Common myeloid progenitor, CD34-positive (primary cell): ENCODE data around the gene TEX13B.
"Not testable (repeated sequence)": the region's sequence is repeated elsewhere in the genome, so short reads cannot be mapped to it uniquely, and the experiment has no call there.

Experiments used
- CTCF ChIA-PET: fragments of 350-600 bp; sonication (Branson Sonifier 250); formaldehyde crosslinking; loops from one replicate; lab custom pipeline; 2021; ENCODE audit warnings: antibody characterized with exemption; lab: Charles Lee
- POLR2A ChIA-PET: fragments of 350-600 bp; sonication (Branson Sonifier 250); formaldehyde crosslinking; loops from one replicate; lab custom pipeline; 2021; ENCODE audit warnings: antibody characterized with exemption; lab: Charles Lee
- DNase-seq, 3 donors: peaks; one replicate each; pipeline versions ENCODE4 v3.0.0 to v3.0.0-alpha.2; 2013
- H3K27ac ChIP-seq, 2 experiments: 1 replicate in 1 of 2; 2 replicates in 1 of 2; pipeline ENCODE4 v1.7.0; 2013; ENCODE audit warnings: inconsistent platforms in 2 of 2, low read length in 2 of 2, mild to moderate bottlenecking in 2 of 2, low read depth in 1 of 2, moderate library complexity in 1 of 2; ENCODE audit not compliant: severe bottlenecking in 2 of 2, insufficient read depth in 1 of 2, poor library complexity in 1 of 2
- H3K27me3 ChIP-seq, 5 experiments: replicated peaks in 2 of 5; 1 replicate in 3 of 5; 2 replicates in 2 of 5; pipeline versions ENCODE4 v1.6.1 to v1.7.0; 2013; ENCODE audit warnings: low read length in 4 of 5, mild to moderate bottlenecking in 2 of 5, moderate library complexity in 2 of 5, inconsistent platforms in 1 of 5; ENCODE audit not compliant: insufficient read depth in 5 of 5, control insufficient read depth in 4 of 5
- H3K36me3 ChIP-seq, 4 experiments: 1 replicate in 2 of 4; 2 replicates in 2 of 4; pipeline versions ENCODE4 v1.6.1 to v1.7.0; 2013; ENCODE audit warnings: low read length in 3 of 4, control low read depth in 1 of 4, mild to moderate bottlenecking in 1 of 4; ENCODE audit not compliant: control insufficient read depth in 4 of 4, insufficient read depth in 4 of 4
- H3K4me1 ChIP-seq, 4 experiments: 1 replicate in 3 of 4; 2 replicates in 1 of 4; pipeline versions ENCODE4 v1.6.1 to v1.7.1; 2013; ENCODE audit warnings: low read length in 3 of 4, mild to moderate bottlenecking in 3 of 4, control low read depth in 1 of 4, inconsistent platforms in 1 of 4, moderate library complexity in 1 of 4; ENCODE audit not compliant: control insufficient read depth in 4 of 4, insufficient read depth in 4 of 4; ENCODE audit errors: control extremely low read depth in 1 of 4
- H3K4me3 ChIP-seq, 7 experiments: 1 replicate in 4 of 7; 2 replicates in 3 of 7; pipeline versions ENCODE4 v1.5.1 to v1.7.0; 2013; ENCODE audit warnings: mild to moderate bottlenecking in 7 of 7, low read length in 6 of 7, moderate library complexity in 6 of 7, inconsistent platforms in 2 of 7, low read depth in 2 of 7, control low read depth in 1 of 7; ENCODE audit not compliant: insufficient read depth in 4 of 7, control insufficient read depth in 1 of 7; ENCODE audit errors: extremely low read depth in 1 of 7
- H3K9me3 ChIP-seq, 5 experiments: 1 replicate in 4 of 5; 2 replicates in 1 of 5; pipeline versions ENCODE4 v1.6.1 to v1.7.1; 2013; ENCODE audit warnings: low read length in 4 of 5, mild to moderate bottlenecking in 2 of 5, inconsistent platforms in 1 of 5, low read depth in 1 of 5, moderate library complexity in 1 of 5; ENCODE audit not compliant: control insufficient read depth in 4 of 5, insufficient read depth in 2 of 5; ENCODE audit errors: control extremely low read depth in 1 of 5
- WGBS: methylation state at CpG from one replicate; pipeline ENCODE4 v1.1.5; 2013; ENCODE audit not compliant: insufficient coverage; 5-methylcytosine and 5-hydroxymethylcytosine counted together

TEX13B gene

DNA sequence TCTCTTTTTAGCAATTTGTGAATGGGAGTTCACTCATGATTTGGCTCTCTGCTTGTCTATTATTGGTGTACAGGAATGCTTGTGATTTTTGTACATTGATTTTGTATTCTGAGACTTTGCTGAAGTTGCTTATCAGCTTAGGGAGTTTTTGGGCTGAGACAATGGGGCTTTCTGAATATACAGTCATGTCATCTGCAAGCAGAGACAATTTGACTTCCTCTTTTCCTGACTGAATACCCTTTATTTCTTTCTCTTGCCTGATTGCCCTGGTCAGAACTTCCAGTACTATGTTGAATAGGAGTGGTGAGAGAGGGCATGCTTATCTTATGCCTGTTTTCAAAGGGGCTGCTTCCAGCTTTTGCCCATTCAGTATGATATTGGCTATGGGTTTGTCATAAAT lies 26.8 kb downstream of the TEX13B start:
- H3K27ac ChIP-seq, H3K9me3 ChIP-seq, DNase-seq, H3K4me3 ChIP-seq, H3K36me3 ChIP-seq, CTCF ChIA-PET, POLR2A ChIA-PET, H3K27me3 ChIP-seq, H3K4me1 ChIP-seq: not testable (repeated sequence)

DNA sequence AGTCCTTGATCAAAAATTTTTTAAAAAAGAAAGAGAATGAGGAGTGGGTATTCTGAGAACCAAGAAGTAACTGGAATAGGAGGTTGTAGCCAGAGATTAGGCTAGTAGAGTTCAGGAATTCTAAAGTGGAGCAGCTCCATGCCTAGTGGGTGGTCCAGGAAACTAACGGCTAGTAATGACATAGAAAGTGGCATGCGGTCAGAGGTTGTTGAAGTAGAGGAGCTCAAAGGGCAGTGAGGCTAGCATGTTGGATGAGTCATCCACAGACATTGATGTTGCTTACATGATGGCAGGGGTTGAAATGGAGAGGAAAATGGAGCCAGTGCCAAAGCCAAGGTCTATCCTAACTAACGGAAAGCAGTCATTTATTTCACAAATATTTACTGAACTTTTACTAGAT lies 42.1 kb downstream of the TEX13B start:
- Histone ChIP-seq H3K36me3 (no peaks in the 10 kb centered on the region), H3K4me3 (no peak overlapping the region), H3K9me3 (peaks cover 0 to 5% (median 0%) of the 10 kb centered on the region in 5 experiments), H3K4me1 (no peaks in the 10 kb centered on the region), H3K27ac (no peak overlapping the region), H3K27me3 (peaks cover 0 to 25% (median 4%) of the 10 kb centered on the region in 5 experiments)
- POLR2A ChIA-PET: no interaction called here
- 89% methylated on average over 2 of the region's 3 CpGs for WGBS
- DNase-seq: no peak
- CTCF ChIA-PET: no interaction called here

DNA sequence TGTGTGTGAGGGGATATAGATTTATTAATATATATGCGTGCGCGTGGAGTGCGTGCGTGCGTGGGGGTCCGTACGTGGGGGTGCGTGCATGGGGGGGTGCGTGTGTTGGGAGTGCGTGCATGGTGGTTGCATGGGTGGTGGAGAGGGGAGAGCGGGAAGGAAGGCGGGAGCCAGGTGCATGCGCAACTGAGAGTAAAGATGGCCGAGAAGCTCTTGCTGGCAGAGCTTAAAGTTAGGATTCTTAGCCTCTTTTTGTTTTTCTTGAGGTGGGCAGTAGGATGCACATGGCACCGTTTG lies 45.8 kb downstream of the TEX13B start:
- Histone ChIP-seq H3K36me3 (no peaks in the 10 kb centered on the region), H3K27ac (no peak overlapping the region), H3K27me3 (peaks cover 2 to 31% (median 7%) of the 10 kb centered on the region in 5 experiments), H3K9me3 (peaks cover 0 to 5% (median 0%) of the 10 kb centered on the region in 5 experiments), H3K4me3 (no peak overlapping the region), H3K4me1 (no peaks in the 10 kb centered on the region)
- no peak for DNase-seq
- ChIA-PET CTCF (no interaction called here), POLR2A (no interaction called here)
- 57% methylated on average over 15 of the region's 16 CpGs for WGBS

DNA sequence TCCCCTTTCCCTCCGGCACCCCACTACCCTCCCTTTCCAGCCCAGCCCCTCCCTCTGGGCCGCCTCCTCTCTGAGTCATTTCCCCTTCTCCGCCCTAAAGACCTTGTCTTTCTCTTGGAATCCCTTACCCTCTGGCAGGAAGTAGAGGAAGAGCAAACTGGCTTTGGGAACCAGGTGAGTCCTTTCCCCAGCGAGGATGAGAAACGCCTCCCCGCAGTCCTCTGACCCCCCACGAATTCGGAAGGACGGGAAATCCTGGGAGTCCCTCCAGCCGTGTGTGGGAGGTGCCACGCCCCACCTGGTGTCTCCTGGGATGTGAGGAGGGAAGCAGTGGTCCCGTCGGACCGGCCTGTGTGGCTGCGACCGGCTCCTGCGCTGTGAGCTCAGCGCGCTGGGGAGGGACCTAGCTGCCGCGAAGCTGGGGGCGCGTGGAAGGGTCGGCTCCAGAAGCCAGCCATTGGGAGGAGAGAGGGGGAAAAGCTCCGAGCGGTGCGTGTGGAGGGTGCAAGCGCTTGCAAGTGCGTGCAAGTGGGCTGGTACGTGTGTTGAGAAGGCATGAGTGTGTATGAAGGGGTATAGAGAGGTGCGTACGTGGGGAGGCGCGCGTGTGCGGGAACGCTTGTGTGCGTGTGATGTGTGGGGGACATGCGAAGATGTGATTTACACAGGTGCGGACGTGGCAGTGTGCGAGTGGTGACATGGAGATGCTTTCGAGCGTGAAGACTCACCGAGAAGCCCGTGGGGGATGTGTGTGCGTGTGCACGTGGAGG lies 46.3 kb downstream of the TEX13B start:
- ChIA-PET CTCF (no interaction called here), POLR2A (no interaction called here)
- H3K27ac ChIP-seq: no peak overlapping the region

DNA sequence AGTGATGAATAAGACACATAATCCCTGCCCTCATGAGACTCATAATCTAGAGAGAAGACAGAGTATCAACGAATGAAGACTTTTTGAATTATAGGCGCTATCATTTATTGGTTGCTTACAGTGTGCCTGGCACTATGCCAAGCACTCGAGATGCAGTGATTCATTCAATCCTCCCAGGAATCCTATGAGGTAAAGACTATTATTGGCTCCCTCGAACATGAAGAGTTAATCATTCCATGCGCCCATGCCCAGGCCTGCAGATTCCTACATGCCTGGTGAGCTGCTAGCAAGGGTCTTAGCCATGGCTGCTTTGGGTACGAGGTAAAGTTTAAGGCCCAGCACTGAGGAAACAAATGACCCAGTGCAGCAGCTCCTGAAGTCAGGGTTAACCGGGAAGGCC lies 47.0 kb downstream of the TEX13B start:
- Histone ChIP-seq H3K4me3 (no peak overlapping the region), H3K9me3 (peaks cover 0 to 5% (median 0%) of the 10 kb centered on the region in 5 experiments), H3K4me1 (no peaks in the 10 kb centered on the region), H3K36me3 (no peaks in the 10 kb centered on the region), H3K27ac (no peak overlapping the region), H3K27me3 (peaks cover 2 to 31% (median 7%) of the 10 kb centered on the region in 5 experiments)
- no peak for DNase-seq
- ChIA-PET POLR2A (no interaction called here), CTCF (no interaction called here)
- 83% methylated on average over 7 of the region's 7 CpGs for WGBS

More for the DNA sequence above, 46.3 kb downstream of the TEX13B start:
- no peak for DNase-seq
- H3K27me3 ChIP-seq: peaks cover 2 to 31% (median 7%) of the 10 kb centered on the region in 5 experiments
- H3K9me3 ChIP-seq: peaks cover 0 to 5% (median 0%) of the 10 kb centered on the region in 5 experiments
- no peaks in the 10 kb centered on the region for H3K4me1 ChIP-seq
- WGBS: 34% methylated on average over 37 of the region's 48 CpGs
- no peak overlapping the region for H3K4me3 ChIP-seq
- H3K36me3 ChIP-seq: no peaks in the 10 kb centered on the region

DNA sequence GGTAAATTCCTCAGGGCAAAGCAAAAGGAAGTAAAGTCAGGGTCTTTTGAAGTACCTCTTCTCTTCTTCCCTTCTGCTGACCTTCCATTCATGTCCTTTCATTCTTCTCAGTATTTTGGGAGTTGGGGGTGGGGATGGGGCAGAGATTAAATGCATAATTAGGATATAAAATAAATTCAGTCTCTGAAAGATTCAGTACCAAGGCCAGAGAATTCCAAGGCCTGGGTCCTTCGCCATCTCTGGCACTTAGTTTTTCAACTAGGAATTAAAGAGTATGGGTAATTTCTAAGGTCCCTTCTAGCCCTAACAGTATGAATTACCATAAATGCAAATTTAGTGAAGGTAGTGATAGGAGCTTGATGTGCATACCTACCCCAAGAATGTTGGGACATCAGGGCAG lies 47.9 kb downstream of the TEX13B start:
- Histone ChIP-seq H3K4me3 (no peak overlapping the region), H3K9me3 (peaks cover 0 to 5% (median 0%) of the 10 kb centered on the region in 5 experiments), H3K4me1 (no peaks in the 10 kb centered on the region), H3K27ac (no peak overlapping the region), H3K27me3 (peaks cover 2 to 34% (median 7%) of the 10 kb centered on the region in 5 experiments), H3K36me3 (no peaks in the 10 kb centered on the region)
- WGBS: no CpG with 5 or more reads among the region's 1 CpG
- POLR2A ChIA-PET: no interaction called here
- DNase-seq: no peak
- CTCF ChIA-PET: no interaction called here
